Endodermal cell (in vitro differentiated cells): ENCODE data around the gene PNO1. TPM values are rescaled to one million over a fixed set of nuclear protein-coding genes. Genes with fewer than 3 reads are reported as not detected.

Experiments used
- DNase-seq: peaks from one replicate; pipeline ENCODE4 v3.0.0-alpha.2; 2017
- H3K27ac ChIP-seq: 2 replicates; pipeline ENCODE4 v1.5.1; 2013; ENCODE audit warnings: mild to moderate bottlenecking, low read depth, low read length, moderate library complexity
- H3K27me3 ChIP-seq: 2 replicates; pipeline ENCODE4 v1.6.1; 2013; ENCODE audit warnings: mild to moderate bottlenecking, low read length, moderate library complexity; ENCODE audit not compliant: insufficient read depth, control insufficient read depth, poor library complexity, severe bottlenecking
- H3K36me3 ChIP-seq: 2 replicates; pipeline ENCODE4 v1.7.0; 2013; ENCODE audit warnings: mild to moderate bottlenecking, low read length, moderate library complexity; ENCODE audit not compliant: control insufficient read depth, insufficient read depth
- H3K4me1 ChIP-seq: one replicate; pipeline ENCODE4 v1.7.0; 2013; ENCODE audit warnings: low read length; ENCODE audit not compliant: control insufficient read depth, insufficient read depth
- H3K4me3 ChIP-seq: 2 replicates; pipeline ENCODE4 v1.5.1; 2013; ENCODE audit warnings: mild to moderate bottlenecking, low read length, moderate library complexity
- H3K9ac ChIP-seq: 2 replicates; pipeline ENCODE4 v1.6.1; 2013; ENCODE audit warnings: mild to moderate bottlenecking, low read length, moderate library complexity; ENCODE audit not compliant: poor library complexity, severe bottlenecking; ENCODE audit errors: extremely low read depth
- H3K9me3 ChIP-seq: 2 replicates; pipeline ENCODE4 v1.6.1; 2013; ENCODE audit warnings: mild to moderate bottlenecking, low read length, moderate library complexity; ENCODE audit not compliant: control insufficient read depth
- H3K27ac Mint-ChIP-seq: 2 replicates; pipeline ENCODE4 v1.8.0; 2020; ENCODE audit warnings: mixed read lengths
- H3K27me3 Mint-ChIP-seq: 2 replicates; pipeline ENCODE4 v1.8.0; 2021; ENCODE audit warnings: mild to moderate bottlenecking, mixed read lengths; ENCODE audit not compliant: insufficient read depth
- H3K36me3 Mint-ChIP-seq: 2 replicates; pipeline ENCODE4 v1.8.0; 2020; ENCODE audit warnings: low read depth, mixed read lengths
- H3K4me1 Mint-ChIP-seq: 2 replicates; pipeline ENCODE4 v1.8.0; 2020; ENCODE audit warnings: mixed read lengths
- H3K4me3 Mint-ChIP-seq: 2 replicates; pipeline ENCODE4 v1.8.0; 2020; ENCODE audit warnings: mild to moderate bottlenecking, moderate library complexity, mixed read lengths
- H3K9me3 Mint-ChIP-seq: 2 replicates; pipeline ENCODE4 v1.8.0; 2020; ENCODE audit warnings: mild to moderate bottlenecking, mixed read lengths
- WGBS, 2 experiments: methylation state at CpG; one replicate each; pipeline versions ENCODE4 v1.1.5 to v1.1.7; 2013; ENCODE audit warnings: missing lambda C conversion rate in 2 of 2, mixed read lengths in 1 of 2; ENCODE audit not compliant: insufficient coverage in 1 of 2, insufficient read length in 1 of 2; 5-methylcytosine and 5-hydroxymethylcytosine counted together
- total RNA-seq, 2 donors: library from RNA; stranded (reverse); fragmentation: NEBNext Ultra II Directional in 1 of 2; extraction: Animal tissue kit (Norgen Biotek cat#: 25700) in 1 of 2; gene quantifications; 2 replicates in 1 of 2; 3 replicates in 1 of 2; pipeline ENCODE4 v1.2.1, GENCODE V29; 2021
- TF ChIP-seq, protein P1 (sequence below): fragments of 200-600 bp; sonication (generic); conservative IDR thresholded peaks from 2 replicates; pipeline ENCODE4 v1.5.0; 2021; ENCODE audit warnings: antibody characterized with exemption, mild to moderate bottlenecking

PNO1 gene
- total RNA-seq, 2 donors from 2014 or later, result 16.6 to 21.3 TPM

GRCh38 chr2:68187329-68187728 lies 29.6 kb downstream of the PNO1 start:
- Mint-ChIP-seq H3K4me1 (peaks cover 12% of the 10 kb centered on the region), H3K9me3 (no peaks in the 10 kb centered on the region), H3K36me3 (peaks cover 20% of the 10 kb centered on the region), H3K27me3 (no peaks in the 10 kb centered on the region), H3K27ac (no peak overlapping the region), H3K4me3 (no peak overlapping the region)
- Histone ChIP-seq H3K9me3 (no peaks in the 10 kb centered on the region), H3K27me3 (no peaks in the 10 kb centered on the region), H3K4me3 (no peak overlapping the region), H3K36me3 (peaks cover 27% of the 10 kb centered on the region), H3K4me1 (no peaks in the 10 kb centered on the region), H3K9ac (no peak overlapping the region), H3K27ac (no peak overlapping the region)
- DNase-seq, result no peak
- WGBS, 2 experiments, result 96% methylated on average over 1 of the region's 1 CpG; no CpG with 5 or more reads in 1 of the 2 experiments
- TF ChIP-seq, protein P1, sequence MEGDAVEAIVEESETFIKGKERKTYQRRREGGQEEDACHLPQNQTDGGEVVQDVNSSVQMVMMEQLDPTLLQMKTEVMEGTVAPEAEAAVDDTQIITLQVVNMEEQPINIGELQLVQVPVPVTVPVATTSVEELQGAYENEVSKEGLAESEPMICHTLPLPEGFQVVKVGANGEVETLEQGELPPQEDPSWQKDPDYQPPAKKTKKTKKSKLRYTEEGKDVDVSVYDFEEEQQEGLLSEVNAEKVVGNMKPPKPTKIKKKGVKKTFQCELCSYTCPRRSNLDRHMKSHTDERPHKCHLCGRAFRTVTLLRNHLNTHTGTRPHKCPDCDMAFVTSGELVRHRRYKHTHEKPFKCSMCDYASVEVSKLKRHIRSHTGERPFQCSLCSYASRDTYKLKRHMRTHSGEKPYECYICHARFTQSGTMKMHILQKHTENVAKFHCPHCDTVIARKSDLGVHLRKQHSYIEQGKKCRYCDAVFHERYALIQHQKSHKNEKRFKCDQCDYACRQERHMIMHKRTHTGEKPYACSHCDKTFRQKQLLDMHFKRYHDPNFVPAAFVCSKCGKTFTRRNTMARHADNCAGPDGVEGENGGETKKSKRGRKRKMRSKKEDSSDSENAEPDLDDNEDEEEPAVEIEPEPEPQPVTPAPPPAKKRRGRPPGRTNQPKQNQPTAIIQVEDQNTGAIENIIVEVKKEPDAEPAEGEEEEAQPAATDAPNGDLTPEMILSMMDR, result no peak

DNA sequence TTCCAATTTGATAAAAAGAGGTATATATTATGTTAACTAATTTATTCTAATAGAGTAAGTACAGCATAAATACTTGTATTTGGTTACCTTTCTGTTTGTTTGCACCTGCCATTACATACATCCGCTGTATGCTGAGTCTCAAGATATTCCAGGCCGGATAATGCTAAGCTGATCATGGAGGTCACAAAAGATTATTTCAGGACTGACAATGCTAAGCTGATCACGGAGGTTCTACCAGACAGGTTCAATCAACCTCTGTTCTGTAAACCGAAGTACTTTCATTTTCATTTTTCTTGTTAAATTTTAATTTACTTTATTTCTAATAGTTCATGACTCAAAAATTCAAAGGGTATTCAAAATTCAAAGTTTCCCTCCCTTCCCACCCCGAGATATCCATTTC lies 31.1 kb downstream of the PNO1 start:
- H3K4me3 ChIP-seq, result no peak overlapping the region
- H3K36me3 ChIP-seq, result peaks cover 16% of the 10 kb centered on the region
- Mint-ChIP-seq H3K9me3 (no peaks in the 10 kb centered on the region), H3K4me1 (peaks cover 21% of the 10 kb centered on the region), H3K36me3 (peaks cover 11% of the 10 kb centered on the region), H3K27ac (no peak overlapping the region), H3K27me3 (no peaks in the 10 kb centered on the region), H3K4me3 (no peak overlapping the region)
- no peak overlapping the region for H3K9ac ChIP-seq
- WGBS, 2 experiments, result 83 to 94% methylated on average over 2 to 5 of the region's 5 CpGs
- H3K4me1 ChIP-seq, result peaks cover 4% of the 10 kb centered on the region
- H3K9me3 ChIP-seq, result no peaks in the 10 kb centered on the region
- TF ChIP-seq, protein P1, result no peak
- no peak for DNase-seq
- no peaks in the 10 kb centered on the region for H3K27me3 ChIP-seq
- no peak overlapping the region for H3K27ac ChIP-seq

DNA sequence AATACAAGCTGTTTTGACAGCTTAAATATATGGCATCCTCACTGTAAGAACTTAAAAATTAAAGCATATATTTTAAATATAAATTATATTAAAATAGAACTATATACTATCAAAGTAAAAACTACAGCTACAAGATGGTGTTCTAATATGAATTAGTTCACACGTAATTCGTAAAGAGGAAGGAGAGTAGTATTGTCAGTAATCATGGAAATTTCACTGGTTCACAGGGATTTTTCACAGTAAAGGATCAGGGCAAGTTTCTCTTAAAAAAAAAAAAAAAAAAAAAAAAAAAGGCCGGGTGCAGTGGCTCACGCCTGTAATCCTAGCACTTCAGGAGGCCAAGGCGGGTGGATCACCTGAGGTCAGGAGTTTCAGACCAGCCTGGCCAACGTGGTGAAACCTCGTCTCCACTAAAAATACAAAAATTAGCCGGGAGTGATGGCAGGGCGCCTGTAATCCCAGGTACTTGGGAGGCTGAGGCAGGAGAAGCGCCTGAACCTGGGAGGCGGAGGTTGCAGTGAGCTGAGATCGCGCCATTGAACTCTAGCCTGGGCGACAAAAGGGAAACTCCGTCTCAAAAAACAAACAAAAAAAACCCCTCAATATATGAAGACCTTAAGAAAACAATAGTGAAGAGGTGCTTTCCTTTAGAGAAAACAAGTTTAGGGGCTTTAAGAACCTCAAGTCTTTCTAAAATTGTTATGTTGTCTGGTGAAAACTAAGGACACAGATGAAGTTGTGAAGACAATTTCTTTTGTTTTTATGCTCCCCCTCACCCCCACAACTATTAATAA lies 32.5 kb downstream of the PNO1 start:
- Mint-ChIP-seq H3K4me3 (no peak overlapping the region), H3K4me1 (peaks cover 21% of the 10 kb centered on the region), H3K27ac (peak overlapping the region; percentile 68), H3K9me3 (no peaks in the 10 kb centered on the region), H3K27me3 (no peaks in the 10 kb centered on the region), H3K36me3 (peaks cover 5% of the 10 kb centered on the region)
- Histone ChIP-seq H3K4me3 (no peak overlapping the region), H3K9me3 (no peaks in the 10 kb centered on the region), H3K27me3 (no peaks in the 10 kb centered on the region), H3K9ac (no peak overlapping the region), H3K4me1 (peaks cover 4% of the 10 kb centered on the region), H3K36me3 (peaks cover 9% of the 10 kb centered on the region), H3K27ac (no peak overlapping the region)
- WGBS, 2 experiments, result 87 to 92% methylated on average over 5 to 15 of the region's 15 CpGs
- no peak for DNase-seq
- TF ChIP-seq, protein P1, result no peak
